BLaER1 treated with 17β-estradiol and CSF1 and Interleukin-3, amounts not matched to agents 10 nM and 100 nM (cell line): ENCODE results near the gene ABCC5.
"Not testable (repeated sequence)": the region's sequence is repeated elsewhere in the genome, so short reads cannot be mapped to it uniquely, and the experiment has no call there.

Source experiments
- H3K27ac ChIP-seq, 11 experiments: shearing (Covaris generic); formaldehyde crosslinking; 2 replicates each; pipeline ENCODE4 v1.8.1; 2022
- H3K27me3 ChIP-seq, 11 experiments: shearing (Covaris generic); formaldehyde crosslinking; 2 replicates each; pipeline ENCODE4 v1.8.1; 2022
- H3K36me3 ChIP-seq, 11 experiments: shearing (Covaris generic); formaldehyde crosslinking; 2 replicates each; pipeline ENCODE4 v1.8.1; 2022
- H3K4me1 ChIP-seq, 10 experiments: shearing (Covaris generic); formaldehyde crosslinking; 2 replicates each; pipeline ENCODE4 v1.8.1; 2022
- H3K4me2 ChIP-seq, 11 experiments: shearing (Covaris generic); formaldehyde crosslinking; 2 replicates each; pipeline ENCODE4 v1.8.1; 2022
- H3K4me3 ChIP-seq, 10 experiments: shearing (Covaris generic); formaldehyde crosslinking; 2 replicates each; pipeline ENCODE4 v1.8.1; 2022
- H3K9ac ChIP-seq, 11 experiments: shearing (Covaris generic); formaldehyde crosslinking; 2 replicates each; pipeline ENCODE4 v1.8.1; 2022
- H3K9me3 ChIP-seq, 11 experiments: shearing (Covaris generic); formaldehyde crosslinking; replicated peaks in 1 of 11; 2 replicates each; pipeline ENCODE4 v1.8.1; 2022
- H4K20me1 ChIP-seq, 11 experiments: shearing (Covaris generic); formaldehyde crosslinking; 2 replicates each; pipeline ENCODE4 v1.8.1; 2022
- Cebpa-rat ChIP-seq, 11 experiments: shearing (Covaris generic); IDR thresholded peaks; 2 replicates each; pipeline ENCODE4 v1.8.1; 2022

ABCC5 gene

GRCh38 chr3:184040010-184040409 lies 22.3 kb upstream of the ABCC5 start:
- Histone ChIP-seq H3K36me3 (no peaks in the 10 kb centered on the region), H4K20me1 (no peaks in the 10 kb centered on the region), H3K4me3 (no peak overlapping the region), H3K9ac (no peak overlapping the region), H3K4me2 (no peak overlapping the region), H3K27ac (no peak overlapping the region), H3K4me1 (no peaks in the 10 kb centered on the region), H3K27me3 (no peaks in the 10 kb centered on the region), H3K9me3 (no peaks in the 10 kb centered on the region)
- TF ChIP-seq Cebpa-rat (IDR thresholded peaks at IDR 0.05): no peak

- no peaks in the 10 kb centered on the region for H3K9me3 ChIP-seq
- no peak overlapping the region for H3K4me3 ChIP-seq
- no peaks in the 10 kb centered on the region for H3K4me1 ChIP-seq
- no peaks in the 10 kb centered on the region for H4K20me1 ChIP-seq
- no peaks in the 10 kb centered on the region for H3K27me3 ChIP-seq
- no peak for TF ChIP-seq Cebpa-rat (IDR thresholded peaks at IDR 0.05)
- H3K27ac ChIP-seq: no peak overlapping the region
- no peak overlapping the region for H3K9ac ChIP-seq
- no peak overlapping the region for H3K4me2 ChIP-seq
- no peaks in the 10 kb centered on the region for H3K36me3 ChIP-seq
Measured at GRCh38 chr3:184039414-184039813, 21.7 kb upstream of the ABCC5 start.

GRCh38 chr3:184038307-184038706 lies 20.6 kb upstream of the ABCC5 start:
- not testable (repeated sequence) for H3K9ac ChIP-seq, H3K4me2 ChIP-seq, H3K27ac ChIP-seq, H3K9me3 ChIP-seq, H3K4me3 ChIP-seq, H4K20me1 ChIP-seq, H3K36me3 ChIP-seq, H3K27me3 ChIP-seq, H3K4me1 ChIP-seq

- Histone ChIP-seq H3K4me1 (no peaks in the 10 kb centered on the region), H3K36me3 (no peaks in the 10 kb centered on the region), H3K4me3 (no peak overlapping the region), H3K9me3 (no peaks in the 10 kb centered on the region), H3K9ac (no peak overlapping the region), H3K4me2 (no peak overlapping the region), H3K27ac (no peak overlapping the region), H4K20me1 (no peaks in the 10 kb centered on the region), H3K27me3 (no peaks in the 10 kb centered on the region)
- TF ChIP-seq Cebpa-rat (IDR thresholded peaks at IDR 0.05): no peak
Measured at GRCh38 chr3:184037816-184038215, 20.1 kb upstream of the ABCC5 start.

GRCh38 chr3:184031187-184031792 lies 13.6 kb upstream of the ABCC5 start, which contains the start of gene HTR3D:
TSS of gene HTR3D (plus strand) at chr3:184031742. CDS start at chr3:184031742, 0 bp downstream.
- no peak within 1 kb of the TSS for H3K4me2 ChIP-seq
- no peaks in the 10 kb centered on the region for H3K27me3 ChIP-seq
- H3K9ac ChIP-seq: no peak within 1 kb of the TSS
- H3K4me3 ChIP-seq: no peak within 1 kb of the TSS
- TF ChIP-seq Cebpa-rat (IDR thresholded peaks at IDR 0.05): no peak
- H3K4me1 ChIP-seq: no peaks in the 10 kb centered on the region
- H3K36me3 ChIP-seq: no peaks in the 10 kb centered on the region
- no peaks in the 10 kb centered on the region for H4K20me1 ChIP-seq
- no peaks in the 10 kb centered on the region for H3K9me3 ChIP-seq
- H3K27ac ChIP-seq: no peak within 1 kb of the TSS

- no peaks in the 10 kb centered on the region for H4K20me1 ChIP-seq
Measured at GRCh38 chr3:184030536-184030935, 12.9 kb upstream of the ABCC5 start.

GRCh38 chr3:184029443-184029842 lies 11.8 kb upstream of the ABCC5 start:
- Histone ChIP-seq H3K36me3 (no peaks in the 10 kb centered on the region), H3K4me1 (no peaks in the 10 kb centered on the region), H3K27ac (no peak overlapping the region), H4K20me1 (no peaks in the 10 kb centered on the region), H3K4me3 (no peak overlapping the region), H3K9me3 (peaks cover 0 to 9% (median 4%) of the 10 kb centered on the region in 11 experiments; a peak in 7 of 22 replicates), H3K27me3 (no peaks in the 10 kb centered on the region), H3K4me2 (no peak overlapping the region), H3K9ac (no peak overlapping the region)
- no peak for TF ChIP-seq Cebpa-rat (IDR thresholded peaks at IDR 0.05)

More at GRCh38 chr3:184030536-184030935, 12.9 kb upstream of the ABCC5 start:
- Histone ChIP-seq H3K36me3 (no peaks in the 10 kb centered on the region), H3K4me2 (no peak overlapping the region), H3K27ac (no peak overlapping the region), H3K4me3 (no peak overlapping the region), H3K27me3 (no peaks in the 10 kb centered on the region), H3K9ac (no peak overlapping the region), H3K9me3 (peaks cover 0 to 4% (median 0%) of the 10 kb centered on the region in 11 experiments; a peak in 4 of 22 replicates), H3K4me1 (no peaks in the 10 kb centered on the region)
- TF ChIP-seq Cebpa-rat (IDR thresholded peaks at IDR 0.05): no peak

- not testable (repeated sequence) for H3K4me2 ChIP-seq, H3K27me3 ChIP-seq, H3K4me3 ChIP-seq, H3K9ac ChIP-seq, H4K20me1 ChIP-seq, H3K4me1 ChIP-seq, H3K27ac ChIP-seq, H3K36me3 ChIP-seq
- H3K9me3 ChIP-seq: peaks cover 0 to 17% (median 4%) of the 10 kb centered on the region in 11 experiments; a peak in 7 of 22 replicates
Measured at GRCh38 chr3:184028275-184028890, 10.7 kb upstream of the ABCC5 start.

GRCh38 chr3:184025256-184025655 lies 7.6 kb upstream of the ABCC5 start:
- H3K27ac ChIP-seq, H4K20me1 ChIP-seq, H3K27me3 ChIP-seq, H3K9ac ChIP-seq, H3K4me3 ChIP-seq, H3K36me3 ChIP-seq, H3K4me2 ChIP-seq: not testable (repeated sequence)
- H3K4me1 ChIP-seq: peaks cover 8 to 30% (median 15%) of the 10 kb centered on the region in 10 experiments; a peak in 18 of 20 replicates
- H3K9me3 ChIP-seq: peaks cover 0 to 17% (median 4%) of the 10 kb centered on the region in 11 experiments; a peak in 7 of 22 replicates

- Histone ChIP-seq H3K4me3 (no peak overlapping the region), H3K4me2 (peak overlapping the region; percentile 33 to 78 (median 62)), H3K27ac (peak overlapping the region in 10 of 11 experiments; percentile 56 to 84 (median 69); a peak in 20 of 22 replicates), H4K20me1 (no peaks in the 10 kb centered on the region), H3K9me3 (peaks cover 0 to 17% (median 4%) of the 10 kb centered on the region in 11 experiments; a peak in 7 of 22 replicates), H3K36me3 (no peaks in the 10 kb centered on the region), H3K27me3 (no peaks in the 10 kb centered on the region), H3K4me1 (peaks cover 14 to 40% (median 22%) of the 10 kb centered on the region in 10 experiments; a peak in 18 of 20 replicates), H3K9ac (peak overlapping the region in 6 of 11 experiments; percentile 34 to 73 (median 59); a peak in 11 of 22 replicates)
- TF ChIP-seq Cebpa-rat (IDR thresholded peaks at IDR 0.05): peak in 3 of 11 experiments; percentile 19 to 78 (median 75); a peak in 5 of 22 replicates
Measured at GRCh38 chr3:184022323-184022722, 4.6 kb upstream of the ABCC5 start.
